Epithelial cell of proximal tubule (primary cell): Measurements from ENCODE around the gene ZNF26. TPM values are rescaled to one million over a fixed set of nuclear protein-coding genes. Genes with fewer than 3 reads are reported as not detected.

Experiments
- DNase-seq: peaks from one replicate; pipeline ENCODE4 v3.0.0-alpha.2; 2011; ENCODE audit warnings: low read depth
- H3K4me3 ChIP-seq: 2 replicates; pipeline ENCODE4 v1.5.1; 2011; ENCODE audit warnings: low read depth, mild to moderate bottlenecking, low read length
- CTCF ChIP-seq: conservative IDR thresholded peaks from 2 replicates; pipeline ENCODE4 v1.5.1; 2012; ENCODE audit warnings: low read depth, mild to moderate bottlenecking, low read length
- total RNA-seq: library from RNA; depleted of rRNA; stranded (reverse); fragments of >200 nt; gene quantifications from 2 replicates; pipeline ENCODE4 v1.2.3, GENCODE V29; 2015

Gene ZNF26
- total RNA-seq, 1 donor from 2014 or later, result 6.7 TPM

- TF ChIP-seq CTCF, result no peak
- DNase-seq, result no peak
- peak overlapping the region; percentile 72 for H3K4me3 ChIP-seq
These were observed 52.0 kb downstream of the ZNF26 start for GRCh38 chr12:133038118-133038709.

GRCh38 chr12:133046698-133047097, 60.5 kb downstream of the ZNF26 start:
- DNase-seq, result no peak
- no peak overlapping the region for H3K4me3 ChIP-seq
- TF ChIP-seq CTCF, result no peak

- H3K4me3 ChIP-seq, result no peak overlapping the region
- DNase-seq, result no peak
- TF ChIP-seq CTCF, result no peak
These were observed 71.3 kb downstream of the ZNF26 start for GRCh38 chr12:133057446-133057845.

GRCh38 chr12:133058203-133059113, 72.3 kb downstream of the ZNF26 start:
- TF ChIP-seq CTCF, result no peak
- no peak overlapping the region for H3K4me3 ChIP-seq
- DNase-seq, result no peak

- H3K4me3 ChIP-seq, result no peak overlapping the region
- TF ChIP-seq CTCF, result no peak
- DNase-seq, result no peak
These were observed 75.8 kb downstream of the ZNF26 start for GRCh38 chr12:133061954-133062353.

GRCh38 chr12:133063556-133063955, 77.4 kb downstream of the ZNF26 start:
- DNase-seq, result no peak
- TF ChIP-seq CTCF, result no peak
- no peak overlapping the region for H3K4me3 ChIP-seq
